NCI-H2196 (cell line): ENCODE results near the gene PAQR3.

ENCODE experiments used
- DNase-seq: peaks from one replicate; lab custom pipeline; 2025; ENCODE audit not compliant: unreplicated experiment; lab: John Stamatoyannopoulos, UW

The PAQR3 gene

GRCh38 chr4:78938868-78939666, at the start of gene PAQR3:
PAQR3 (minus strand) TSS chr4:78939438; CDS start chr4:78939224, 214 bp downstream.
- DNase-seq: peak; percentile 60

- DNase-seq: no peak
Measured at GRCh38 chr4:78987683-78988082, 48.4 kb upstream of the PAQR3 start.

DNA sequence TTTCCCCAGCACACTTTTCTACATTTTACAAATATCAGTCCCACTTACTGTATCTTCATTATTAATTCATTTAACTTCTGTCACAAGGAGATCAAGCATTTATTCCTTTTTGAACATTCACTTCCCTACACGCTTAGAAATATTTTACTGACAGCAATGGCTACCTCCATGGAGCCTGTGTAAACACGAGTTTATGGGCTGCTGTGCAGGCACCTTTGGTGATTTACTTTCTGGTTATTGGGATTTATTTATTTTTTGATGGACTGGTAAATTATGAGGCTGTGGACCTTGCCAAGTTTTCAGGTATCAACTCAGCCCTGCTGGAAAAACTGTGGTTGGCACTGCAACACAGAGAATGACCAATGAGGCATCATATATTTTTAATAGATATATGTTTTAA, 45.4 kb upstream of the PAQR3 start:
- no peak for DNase-seq

DNA sequence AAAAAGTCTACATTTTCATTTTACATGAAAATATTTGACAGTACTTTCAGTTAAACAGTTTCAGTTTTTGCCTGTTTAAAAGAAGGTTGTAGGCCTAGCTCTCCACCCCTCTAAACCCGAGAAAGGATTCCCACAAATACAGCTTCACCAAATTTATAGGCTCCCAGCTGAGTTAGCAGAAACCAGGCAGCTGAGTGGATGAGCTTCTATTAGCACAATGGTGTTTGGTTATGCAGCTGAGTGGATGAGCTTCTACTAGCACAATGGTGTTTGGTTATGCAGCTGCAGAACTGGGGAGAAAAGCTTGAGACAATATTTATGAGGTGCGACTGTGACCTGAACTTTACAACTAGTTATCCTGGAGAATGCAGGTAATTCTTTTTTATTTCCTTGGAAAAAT, 36.6 kb upstream of the PAQR3 start:
- DNase-seq: no peak

DNA sequence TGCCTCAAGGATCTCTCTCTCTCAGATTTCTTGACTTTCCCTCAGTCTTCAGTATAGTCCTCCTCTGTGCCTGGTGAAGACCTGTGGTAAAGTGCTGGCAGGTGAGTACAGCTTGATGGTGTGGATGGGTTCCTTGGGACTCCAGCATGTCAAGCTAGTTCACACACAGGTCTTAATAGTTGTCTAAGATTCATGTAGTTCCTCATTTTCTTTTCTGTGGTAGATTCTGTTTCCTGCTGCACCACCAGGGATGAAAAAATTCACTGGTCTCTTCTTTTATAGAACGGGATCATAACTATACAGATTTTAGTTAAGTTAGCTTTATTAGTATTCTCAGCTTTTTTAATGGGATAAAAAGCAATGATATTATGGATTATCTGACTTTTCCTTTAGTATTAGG, 32.5 kb upstream of the PAQR3 start:
- no peak for DNase-seq

DNA sequence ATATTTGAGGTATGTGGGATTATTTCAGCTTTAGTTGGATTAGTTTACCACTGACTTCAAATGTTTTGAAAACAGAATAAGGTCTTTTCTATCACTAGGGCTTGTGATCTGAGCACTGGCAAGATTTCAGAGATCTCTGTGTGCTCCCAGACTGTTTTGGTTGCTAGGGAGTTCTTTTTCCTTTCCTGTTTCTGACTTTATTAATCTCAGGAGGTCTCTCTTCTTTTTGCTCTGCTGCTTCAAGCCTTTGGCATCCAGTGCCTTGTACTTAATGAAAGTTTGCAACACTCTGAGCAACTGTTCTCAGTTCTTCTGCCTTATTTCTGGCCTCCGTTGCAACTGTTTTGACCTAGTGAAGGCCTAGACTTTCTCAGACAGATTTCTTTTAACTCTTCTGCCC, 32.1 kb upstream of the PAQR3 start:
- no peak for DNase-seq

DNA sequence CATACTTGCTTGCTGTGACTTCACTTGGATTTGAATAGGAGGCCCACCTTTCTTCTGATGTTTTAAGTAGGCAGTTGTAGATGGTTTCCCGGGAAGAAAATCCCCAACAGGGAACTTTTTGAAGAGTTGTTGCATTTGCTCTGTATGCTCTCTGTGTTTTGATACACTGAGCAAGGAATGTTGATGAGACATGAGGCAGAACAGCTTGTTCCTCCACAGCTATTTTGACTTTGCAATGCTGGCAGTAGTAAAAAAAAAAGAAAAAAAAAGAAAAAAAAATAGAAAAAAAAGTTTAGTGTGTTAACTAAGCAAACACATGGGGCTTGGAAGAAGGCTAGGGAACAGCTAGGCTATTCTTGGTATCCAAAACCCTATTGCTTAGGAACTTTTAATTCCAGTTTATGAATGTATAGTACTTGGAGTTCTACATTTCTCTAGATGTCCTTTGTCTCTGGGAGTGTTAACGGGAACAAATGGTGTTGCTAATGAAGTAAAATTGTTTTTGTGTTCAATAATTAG, 23.4 kb upstream of the PAQR3 start:
- no peak for DNase-seq

- DNase-seq: no peak
Measured at GRCh38 chr4:78960926-78961325, 21.7 kb upstream of the PAQR3 start.

- no peak for DNase-seq
Measured at GRCh38 chr4:78956975-78957374, 17.7 kb upstream of the PAQR3 start.

GRCh38 chr4:78953769-78954666, 14.8 kb upstream of the PAQR3 start:
- no peak for DNase-seq

GRCh38 chr4:78953231-78953630, 14.0 kb upstream of the PAQR3 start:
- no peak for DNase-seq

DNA sequence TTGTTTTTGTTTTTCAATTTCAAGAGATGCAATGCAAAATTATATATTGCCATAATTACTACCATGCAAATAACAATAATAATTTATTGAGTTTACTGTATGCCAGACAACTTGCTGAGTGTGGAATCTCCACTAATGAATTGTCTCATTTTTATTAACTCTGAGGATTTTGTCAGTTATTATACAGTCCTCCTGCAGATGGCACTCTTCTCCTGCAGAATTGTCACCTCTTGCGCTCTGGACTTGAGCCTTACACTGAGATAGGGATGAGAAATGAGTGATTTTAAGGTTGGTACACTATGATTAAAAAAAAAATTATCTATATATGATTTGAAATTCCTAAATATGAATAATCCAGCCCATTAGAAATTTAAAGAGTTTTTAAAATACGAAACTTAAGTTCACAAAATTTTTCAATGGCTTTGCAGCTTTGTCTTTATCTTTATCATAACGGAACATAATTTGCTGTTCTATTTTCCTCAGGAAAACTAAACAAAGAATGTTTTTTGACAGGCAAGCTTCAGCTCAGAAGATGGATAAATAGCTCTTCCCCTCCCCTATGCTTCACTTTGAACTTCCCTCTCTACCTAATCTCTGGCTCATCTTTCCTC, 12.7 kb upstream of the PAQR3 start:
- peak; percentile 23 for DNase-seq

GRCh38 chr4:78949735-78950134, 10.5 kb upstream of the PAQR3 start:
- no peak for DNase-seq

- no peak for DNase-seq
Measured at GRCh38 chr4:78945651-78946179, 6.5 kb upstream of the PAQR3 start.

DNA sequence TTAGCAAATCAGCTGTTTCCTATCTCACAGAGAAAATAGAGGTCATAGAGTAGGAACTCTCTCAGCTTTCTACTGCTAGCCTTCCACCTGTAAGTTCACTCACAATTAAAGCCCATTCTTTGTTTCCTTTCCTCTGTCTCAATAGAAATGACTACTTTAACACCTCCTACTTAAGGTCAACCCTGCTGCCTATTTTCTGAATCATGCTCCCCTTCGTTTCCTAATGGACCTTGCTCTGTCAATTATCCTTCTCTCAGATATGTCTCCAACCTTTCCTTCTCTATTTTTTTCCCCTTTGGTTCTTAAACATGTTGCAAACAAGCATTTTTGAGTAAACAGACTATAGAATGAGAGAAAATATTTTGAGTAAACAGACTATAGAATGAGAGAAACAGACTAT, 5.1 kb upstream of the PAQR3 start:
- no peak for DNase-seq

- DNase-seq: no peak
Measured at GRCh38 chr4:78940752-78941151, 1.5 kb upstream of the PAQR3 start.

GRCh38 chr4:78939667-78940008, 400 bp upstream of the PAQR3 start:
- no peak for DNase-seq

DNA sequence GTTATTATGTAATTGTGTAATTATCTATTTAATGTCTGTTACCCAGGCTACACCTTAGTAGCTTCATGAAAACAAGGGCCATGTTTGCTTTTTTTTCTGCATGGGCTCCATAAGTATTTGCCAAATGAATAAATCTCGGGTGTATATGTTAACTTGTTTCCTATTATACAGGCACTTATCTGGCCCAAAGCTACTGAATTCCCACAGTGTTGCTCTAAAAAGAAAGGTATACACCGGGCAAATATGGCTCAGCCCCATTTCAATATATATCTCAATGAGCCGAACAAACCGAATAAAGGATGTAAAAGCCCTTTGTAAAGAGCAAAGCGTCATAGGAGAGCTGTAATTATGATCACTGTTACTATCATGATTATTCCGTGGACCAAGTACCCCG, 767 bp downstream of the PAQR3 start:
- DNase-seq: no peak

DNA sequence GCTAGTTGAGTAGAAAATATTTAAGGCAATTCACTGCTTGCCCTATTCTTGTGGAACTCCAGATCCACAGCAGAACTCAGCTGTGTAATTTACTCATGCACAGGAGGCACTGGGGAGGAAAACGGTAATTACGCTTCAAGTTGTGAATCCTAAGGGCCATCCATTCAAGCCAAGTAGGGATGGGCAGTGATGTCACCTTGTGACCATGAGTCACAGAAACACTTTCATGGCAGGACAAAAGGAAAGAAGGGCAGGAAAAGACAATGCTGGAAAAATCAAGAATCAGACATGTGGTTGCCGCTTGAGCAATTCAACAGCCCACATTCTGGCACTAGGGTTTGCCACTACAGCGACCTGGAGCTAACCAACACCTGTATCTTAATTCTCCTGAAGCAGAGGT, 1.4 kb downstream of the PAQR3 start:
- no peak for DNase-seq

DNA sequence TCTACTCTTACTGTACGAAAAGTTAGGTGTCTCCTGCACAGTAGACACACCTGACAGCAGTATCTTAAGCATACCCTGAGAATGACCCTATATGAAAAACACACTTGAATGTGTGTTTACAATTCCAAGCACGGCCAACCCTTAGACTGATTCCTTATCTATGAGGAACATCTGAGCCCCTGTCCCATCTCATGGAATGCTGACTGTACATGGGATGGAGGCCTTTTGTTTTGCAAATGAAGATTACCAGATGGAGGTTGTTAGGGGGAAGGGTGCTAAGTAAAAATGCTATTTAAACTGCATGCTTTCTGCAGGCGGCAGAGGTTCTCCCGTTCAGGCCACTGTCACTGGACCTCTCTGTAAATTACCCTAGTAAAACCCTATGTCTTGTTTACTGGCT, 2.2 kb downstream of the PAQR3 start:
- DNase-seq: no peak

GRCh38 chr4:78930016-78930629, 9.1 kb downstream of the PAQR3 start:
- no peak for DNase-seq
